SW 1271 (cell line): ENCODE results near the gene CNN3.
A peak's percentile ranks its signal among the peaks of the same experiment; 100 is the strongest.
"Not testable (repeated sequence)": the region's sequence is repeated elsewhere in the genome, so short reads cannot be mapped to it uniquely, and the experiment has no call there.

Experiments used
- DNase-seq, 2 experiments: peaks; one replicate each; lab custom pipeline; 2025; lab: John Stamatoyannopoulos, UW

CNN3 gene

GRCh38 chr1:94949681-94950661 is 23.1 kb upstream of the CNN3 start:
- no peak for DNase-seq

DNA sequence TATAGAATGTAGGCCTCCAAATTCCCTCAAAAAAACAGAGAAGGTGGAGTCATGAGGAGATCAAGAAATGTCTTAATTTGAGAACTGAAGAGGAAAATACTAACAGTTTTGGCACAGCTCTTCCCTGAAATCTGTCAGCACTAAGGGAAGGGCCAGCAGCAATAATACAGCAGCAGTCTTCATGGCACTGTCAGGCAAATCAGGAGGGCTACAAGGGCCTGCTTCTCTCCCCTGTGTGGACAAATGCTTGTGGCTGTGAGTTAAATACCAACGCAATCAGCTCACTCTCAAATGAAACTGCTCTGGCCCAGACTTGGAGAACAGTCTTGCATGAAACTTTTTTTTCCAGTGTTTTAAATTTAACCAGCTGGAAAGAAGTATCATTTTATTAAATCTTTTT is 20.5 kb upstream of the CNN3 start:
- DNase-seq, result no peak

DNA sequence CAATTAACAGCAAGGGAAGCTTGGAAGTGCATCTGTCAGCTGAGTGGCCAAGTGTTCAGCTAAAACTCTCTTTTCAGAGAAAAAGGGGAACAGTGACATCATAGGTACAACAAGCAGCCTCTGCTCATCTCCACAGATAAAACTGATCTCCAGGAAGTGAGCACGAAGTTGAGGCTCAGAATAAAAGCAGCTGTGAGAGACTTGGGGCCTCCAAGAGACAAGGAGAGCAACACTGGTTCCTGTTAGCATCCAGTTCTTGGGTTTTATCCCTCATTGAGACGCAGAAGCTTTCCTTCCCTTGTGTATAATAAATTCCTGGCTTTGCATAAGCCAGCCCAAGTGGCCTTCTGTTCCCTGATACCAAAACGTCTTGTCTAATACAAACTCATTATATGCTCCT is 20.0 kb upstream of the CNN3 start:
- no peak for DNase-seq

- no peak for DNase-seq
Measured at GRCh38 chr1:94942171-94943128, 15.5 kb upstream of the CNN3 start.

GRCh38 chr1:94941480-94941879 is 14.6 kb upstream of the CNN3 start:
- DNase-seq, result not testable (repeated sequence)

GRCh38 chr1:94940738-94941137 is 13.8 kb upstream of the CNN3 start:
- no peak for DNase-seq

GRCh38 chr1:94937820-94938219 is 10.9 kb upstream of the CNN3 start:
- no peak for DNase-seq

- no peak for DNase-seq
Measured at GRCh38 chr1:94936861-94937620, 10.1 kb upstream of the CNN3 start.

DNA sequence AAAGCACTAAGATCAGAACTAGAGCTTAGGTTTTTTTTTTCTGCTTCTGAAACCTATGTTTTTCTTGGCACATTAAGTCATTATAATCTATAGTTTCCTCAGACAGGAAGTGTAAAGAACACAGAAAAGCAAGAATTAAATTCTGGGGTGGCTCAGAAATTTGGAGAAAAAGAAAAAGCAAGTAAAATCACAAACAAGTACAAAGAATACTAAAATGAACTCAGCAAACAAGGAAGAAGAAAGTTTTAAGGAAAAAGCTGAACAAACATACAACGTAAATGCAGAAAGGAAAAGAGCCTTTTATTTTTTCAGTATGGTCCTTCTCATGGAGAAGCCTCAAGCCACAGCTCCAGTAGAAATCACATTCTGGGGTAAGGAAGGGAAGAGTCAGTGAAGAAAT is 8.6 kb upstream of the CNN3 start:
- DNase-seq, result no peak

GRCh38 chr1:94935034-94935433 is 8.1 kb upstream of the CNN3 start:
- DNase-seq, result no peak

DNA sequence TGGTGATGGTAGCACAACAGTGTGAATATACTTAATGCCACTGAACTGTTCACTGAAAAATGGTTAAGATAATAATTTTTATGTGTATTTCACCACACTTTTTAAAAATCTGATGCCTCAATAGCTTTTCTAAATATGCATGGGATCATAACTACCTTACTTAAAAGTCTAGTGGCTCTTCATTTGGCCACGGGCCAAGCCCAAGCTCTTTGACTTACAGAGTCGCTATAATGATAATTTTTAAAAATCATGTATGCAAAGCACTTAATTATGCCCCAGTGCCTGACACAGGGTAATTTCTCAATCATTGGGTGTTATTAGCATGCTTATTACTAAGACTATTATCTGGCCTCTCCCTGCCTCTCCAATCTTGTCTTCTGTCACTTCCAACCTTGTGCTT is 7.6 kb upstream of the CNN3 start:
- DNase-seq, result no peak

GRCh38 chr1:94931254-94931841 is 4.4 kb upstream of the CNN3 start:
- no peak for DNase-seq

- no peak for DNase-seq
Measured at GRCh38 chr1:94929351-94930217, 2.7 kb upstream of the CNN3 start.

DNA sequence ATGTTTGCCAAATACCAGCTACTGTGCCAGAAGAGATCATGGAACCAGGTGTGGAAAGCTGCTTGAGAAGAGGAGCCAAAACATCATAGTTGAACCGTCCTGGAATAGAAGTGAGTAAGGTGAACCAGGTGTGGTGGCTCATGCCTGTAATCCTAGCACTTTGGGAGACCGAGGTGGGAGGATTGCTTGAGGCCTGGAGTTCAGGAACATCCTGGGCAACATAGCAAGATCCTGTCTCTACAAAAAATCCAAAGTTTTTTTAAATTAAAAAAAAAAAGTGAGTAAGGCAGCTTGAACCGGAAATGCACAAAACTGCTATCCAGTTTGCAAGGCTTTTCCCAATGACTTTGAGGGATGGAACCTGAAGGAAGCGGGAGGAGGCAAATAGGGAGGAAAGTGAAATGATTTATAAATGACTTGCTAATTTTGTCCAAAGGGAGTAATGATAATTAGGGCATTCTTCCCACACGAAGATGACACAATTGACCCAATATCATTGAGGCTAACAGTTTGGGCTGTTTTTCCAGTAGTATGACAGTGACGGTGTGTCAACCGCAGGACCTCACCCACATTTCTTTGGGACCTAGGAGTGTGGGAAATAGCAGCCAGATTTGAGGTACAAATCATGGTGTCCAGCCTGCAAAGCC is 1.5 kb upstream of the CNN3 start:
- no peak for DNase-seq

DNA sequence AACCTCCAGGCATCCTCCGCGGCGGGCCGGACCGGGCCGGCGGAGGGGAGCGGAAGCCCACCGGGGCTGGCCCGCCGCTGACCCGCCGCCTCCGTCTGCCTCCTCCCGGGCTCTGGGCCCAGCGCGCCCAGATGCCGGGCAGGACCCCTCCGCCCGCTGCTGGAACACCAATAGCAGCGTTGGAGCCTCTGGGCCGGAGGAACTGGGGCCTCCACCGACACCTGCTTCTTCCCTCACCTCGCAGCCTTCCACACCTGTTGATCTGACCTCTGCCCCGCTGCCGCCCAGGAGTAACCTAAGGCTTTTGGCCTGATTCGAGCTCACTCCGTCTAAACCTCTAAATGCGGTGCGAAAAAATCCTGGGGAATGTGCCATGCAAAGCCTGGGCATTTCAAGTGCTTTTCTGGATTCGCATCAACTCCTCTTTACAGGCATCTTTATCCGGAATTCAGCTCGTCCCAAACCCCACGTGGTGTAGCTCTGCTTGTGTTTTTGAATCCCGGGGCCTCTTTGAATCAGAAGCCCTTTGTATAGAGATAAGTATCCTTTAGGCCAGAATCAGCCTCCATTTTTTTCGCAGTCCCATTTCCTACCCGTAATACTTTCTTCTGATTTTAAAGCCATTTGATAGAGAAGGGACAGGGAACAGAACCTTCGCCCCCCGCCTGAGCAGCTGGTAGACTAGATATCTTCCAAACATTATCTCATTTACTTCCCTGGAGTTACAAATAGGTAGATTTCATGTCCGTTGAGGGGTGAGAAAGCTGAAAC is 680 bp upstream of the CNN3 start:
- DNase-seq, result no peak

- peak in 1 of 2 experiments; percentile 21 for DNase-seq
Measured at GRCh38 chr1:94926126-94926914, 590 bp downstream of the CNN3 start.

DNA sequence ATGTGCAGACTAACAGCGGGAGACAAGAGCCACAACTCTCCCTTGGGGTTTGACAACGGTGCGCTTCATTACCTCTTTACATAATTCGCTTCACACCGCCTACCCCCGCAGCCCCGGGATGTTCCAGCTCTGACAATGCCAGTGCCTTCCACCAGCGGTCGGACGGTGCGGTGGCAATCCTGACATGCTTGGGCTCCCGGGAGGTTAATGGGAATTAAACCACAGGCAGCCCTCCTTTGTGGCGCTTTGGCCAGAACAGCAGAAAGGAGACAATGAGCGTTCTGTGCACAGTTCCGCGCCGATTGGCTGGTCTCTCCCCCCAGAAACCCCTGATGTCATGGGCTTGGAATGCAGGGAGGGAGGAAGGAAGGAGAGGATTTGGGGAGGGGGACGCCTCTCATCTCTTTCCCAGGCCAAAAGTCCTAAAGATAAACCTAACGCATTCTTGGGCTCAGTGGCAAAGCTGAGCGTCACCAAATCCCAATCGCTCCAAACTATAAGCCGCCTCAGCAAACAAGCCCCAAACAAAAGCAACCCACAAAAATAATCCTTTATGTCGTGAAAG is 1.3 kb downstream of the CNN3 start:
- DNase-seq, result peak in 1 of 2 experiments; percentile 29

- DNase-seq, result no peak
Measured at GRCh38 chr1:94925004-94925403, 1.9 kb downstream of the CNN3 start.
